Esophagus muscularis mucosa (tissue), 3 donors: ENCODE data around the gene MED13L.

Experiments
- POLR2A ChIP-seq: fragments of 450-650 bp; IDR thresholded peaks from one replicate; pipeline ENCODE4 v1.6.1; 2017; ENCODE audit warnings: antibody characterized with exemption, moderate library complexity, mild to moderate bottlenecking, low read depth
- POLR2AphosphoS5 ChIP-seq, 2 donors: sonication (generic); formaldehyde crosslinking; IDR thresholded peaks; one replicate each; pipeline ENCODE4 v1.6.1; 2017; ENCODE audit warnings: antibody characterized with exemption in 2 of 2
- TF ChIP-seq, protein P1 (sequence below), 3 experiments: fragments of 200-600 bp in 2 of 3; fragments of 450-650 bp in 1 of 3; sonication (generic) in 2 of 3; IDR thresholded peaks; one replicate each; pipeline ENCODE4 v1.5.1; 2017 to 2019; ENCODE audit warnings: antibody characterized with exemption in 3 of 3, mild to moderate bottlenecking in 2 of 3, moderate library complexity in 1 of 3

DNA sequence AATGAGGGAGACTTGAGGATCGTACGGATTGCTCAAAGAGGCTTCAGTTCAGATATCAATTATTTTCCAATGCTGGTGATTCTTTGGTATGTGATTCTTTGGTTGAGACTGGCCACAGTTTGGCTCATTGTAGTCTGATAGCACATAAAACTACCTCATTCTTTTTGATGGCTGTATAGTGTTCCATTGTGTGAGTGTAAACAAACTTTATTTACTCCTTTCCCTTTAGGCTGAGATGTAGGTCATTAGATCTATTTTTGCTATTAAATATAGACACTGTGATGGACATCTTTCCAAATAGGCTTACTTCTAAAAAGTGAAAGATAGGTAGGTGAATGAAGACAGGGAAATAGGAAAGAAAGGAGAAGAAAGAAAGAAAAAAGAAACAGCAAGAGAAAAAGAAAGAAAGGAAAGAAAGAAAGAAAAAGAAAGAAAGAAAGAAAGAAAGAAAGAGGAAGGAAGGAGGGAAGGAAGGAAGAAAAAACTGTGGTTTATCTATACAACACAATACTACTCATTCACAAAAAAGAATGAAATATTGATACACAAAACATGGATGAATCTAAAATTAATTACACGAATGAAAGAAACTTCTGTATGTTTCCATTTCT is 19.8 kb upstream of the MED13L start:
- TF ChIP-seq, protein P1, sequence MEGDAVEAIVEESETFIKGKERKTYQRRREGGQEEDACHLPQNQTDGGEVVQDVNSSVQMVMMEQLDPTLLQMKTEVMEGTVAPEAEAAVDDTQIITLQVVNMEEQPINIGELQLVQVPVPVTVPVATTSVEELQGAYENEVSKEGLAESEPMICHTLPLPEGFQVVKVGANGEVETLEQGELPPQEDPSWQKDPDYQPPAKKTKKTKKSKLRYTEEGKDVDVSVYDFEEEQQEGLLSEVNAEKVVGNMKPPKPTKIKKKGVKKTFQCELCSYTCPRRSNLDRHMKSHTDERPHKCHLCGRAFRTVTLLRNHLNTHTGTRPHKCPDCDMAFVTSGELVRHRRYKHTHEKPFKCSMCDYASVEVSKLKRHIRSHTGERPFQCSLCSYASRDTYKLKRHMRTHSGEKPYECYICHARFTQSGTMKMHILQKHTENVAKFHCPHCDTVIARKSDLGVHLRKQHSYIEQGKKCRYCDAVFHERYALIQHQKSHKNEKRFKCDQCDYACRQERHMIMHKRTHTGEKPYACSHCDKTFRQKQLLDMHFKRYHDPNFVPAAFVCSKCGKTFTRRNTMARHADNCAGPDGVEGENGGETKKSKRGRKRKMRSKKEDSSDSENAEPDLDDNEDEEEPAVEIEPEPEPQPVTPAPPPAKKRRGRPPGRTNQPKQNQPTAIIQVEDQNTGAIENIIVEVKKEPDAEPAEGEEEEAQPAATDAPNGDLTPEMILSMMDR (IDR thresholded peaks at IDR 0.05) = no peak
- no peak for TF ChIP-seq POLR2AphosphoS5 (IDR thresholded peaks at IDR 0.05)
- TF ChIP-seq POLR2A = no peak
